GM18867 (cell line): ENCODE data around the gene GPR146.
"Not testable (repeated sequence)": the region's sequence is repeated elsewhere in the genome, so short reads cannot be mapped to it uniquely, and the experiment has no call there.

ENCODE experiments used
- ATAC-seq: cut with Tn5 transposase; IDR thresholded peaks from one replicate; pipeline ENCODE4 v1.9.1; 2021; ENCODE audit warnings: mild to moderate bottlenecking, moderate library complexity; ENCODE audit not compliant: unreplicated experiment

GPR146 gene

GRCh38 chr7:1074018-1074417 is 29.7 kb downstream of the GPR146 start:
- not testable (repeated sequence) for ATAC-seq

DNA sequence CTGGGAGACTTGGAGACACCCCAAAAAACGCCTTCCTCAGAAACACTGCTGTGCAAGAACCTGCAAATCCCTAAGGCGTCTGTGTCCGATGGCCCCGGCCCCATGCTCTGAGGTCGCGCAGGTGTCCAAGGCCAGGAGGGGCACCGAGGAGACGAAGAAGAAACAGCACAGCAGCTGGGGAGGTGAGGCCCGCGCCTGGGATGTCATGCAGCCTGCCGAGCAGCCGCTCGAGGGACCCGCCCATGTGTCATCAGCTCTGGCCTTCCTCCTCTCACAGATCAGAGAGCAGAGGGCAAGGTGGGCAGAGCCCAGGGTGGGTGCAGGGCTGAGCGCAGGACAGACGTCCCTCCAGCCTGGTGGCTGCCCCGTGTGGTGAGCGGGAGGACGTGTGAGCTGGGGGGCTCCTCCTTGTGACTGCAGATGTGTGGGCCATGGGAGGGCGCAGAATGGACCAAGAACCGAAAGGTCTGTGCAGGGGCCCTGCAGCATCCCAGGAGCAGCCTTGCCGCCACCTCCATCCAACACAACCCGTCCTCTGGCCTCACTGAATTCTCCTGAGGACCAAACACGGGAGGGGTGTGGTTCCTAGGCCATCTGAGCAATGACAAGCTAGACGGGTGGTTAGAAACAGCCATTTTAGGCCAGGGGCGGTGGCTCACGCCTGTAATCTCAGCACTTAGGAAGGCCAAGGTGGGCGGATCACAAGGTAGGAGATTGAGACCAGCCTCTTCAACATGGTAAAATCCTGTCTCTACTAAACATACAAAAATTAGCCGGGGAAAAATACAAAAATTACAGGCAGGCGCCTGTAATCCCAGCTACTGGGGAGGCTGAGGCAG is 30.5 kb downstream of the GPR146 start:
- ATAC-seq = no peak

DNA sequence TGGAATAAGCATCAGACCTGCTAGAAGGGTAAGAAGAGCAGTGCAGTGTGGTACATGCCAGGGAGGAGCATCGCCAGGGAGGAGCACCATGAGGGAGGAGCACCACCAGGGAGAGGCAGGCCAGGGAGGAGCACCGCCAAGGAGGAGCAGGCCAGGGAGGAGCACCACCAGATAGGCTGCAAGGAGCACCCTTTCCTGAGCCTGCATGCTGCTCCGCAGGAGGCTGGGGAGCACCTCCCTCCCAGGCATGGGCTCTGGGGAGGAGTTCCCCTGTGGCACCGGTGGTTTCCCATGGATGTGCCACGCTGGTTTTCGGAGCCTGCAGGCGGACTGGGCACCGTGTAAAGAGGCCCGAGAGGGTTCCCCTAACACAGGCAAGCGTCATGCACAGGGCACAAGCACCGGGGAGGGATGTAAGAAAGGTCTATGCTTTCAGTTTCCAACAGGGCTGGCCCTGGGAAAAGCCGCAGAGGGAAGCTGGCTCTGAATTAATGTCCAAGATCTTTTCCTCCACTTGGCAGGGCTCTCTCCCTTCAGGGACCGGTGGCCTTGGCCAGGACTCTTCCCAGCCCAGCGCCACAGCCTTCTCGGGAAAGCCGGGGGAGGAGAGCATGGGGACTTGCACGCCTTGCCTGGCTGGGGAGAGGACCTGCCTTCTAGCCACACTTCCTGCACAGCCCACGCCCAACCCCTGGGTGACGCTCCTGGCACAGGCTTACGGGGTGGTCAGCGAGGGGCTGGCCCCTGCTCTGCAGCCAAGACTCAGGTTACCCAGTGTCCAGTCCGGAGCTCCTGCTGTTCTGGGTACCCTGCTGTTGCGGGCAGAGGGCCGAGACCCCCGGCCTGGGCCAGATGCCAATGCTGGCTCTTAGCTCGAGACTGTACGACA is 32.1 kb downstream of the GPR146 start:
- ATAC-seq = no peak

DNA sequence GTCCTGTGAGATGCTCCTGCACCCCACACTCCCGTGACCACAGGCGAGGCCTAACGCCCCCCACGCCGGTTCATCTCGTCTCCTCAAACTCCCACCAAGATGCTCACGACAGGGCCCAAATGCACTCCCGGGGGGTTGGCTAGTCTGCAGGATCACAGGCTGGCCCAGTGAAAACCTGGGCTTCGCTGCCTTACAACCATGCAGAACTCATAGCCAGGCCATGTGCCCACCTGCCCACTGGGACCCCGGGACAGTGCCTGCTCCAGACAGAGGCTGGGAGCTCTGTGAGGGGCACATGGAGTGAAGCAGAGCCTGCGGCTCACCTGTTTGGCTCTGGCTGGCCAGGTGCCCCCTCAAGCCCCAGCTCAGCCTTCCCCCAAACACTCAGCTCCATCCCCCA is 34.2 kb downstream of the GPR146 start:
- no peak for ATAC-seq

DNA sequence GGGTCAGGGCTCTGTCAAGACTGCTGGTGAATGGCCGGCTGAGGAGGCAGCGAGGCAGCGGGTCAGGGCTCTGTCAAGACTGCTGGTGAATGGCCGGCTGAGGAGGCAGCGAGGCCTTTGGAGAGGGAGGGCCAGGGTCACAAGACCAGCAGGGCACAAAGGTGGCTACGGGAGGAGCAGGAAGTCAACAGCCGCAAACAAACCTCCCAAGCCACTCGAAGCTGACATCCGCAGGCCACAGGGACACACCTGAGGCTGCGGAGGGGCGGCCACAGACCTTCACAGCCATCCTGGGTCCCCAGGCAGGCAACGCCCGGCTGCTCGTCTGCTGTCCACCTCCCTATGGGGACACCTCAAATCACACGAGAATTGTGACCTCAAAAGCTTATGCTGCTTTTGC is 34.6 kb downstream of the GPR146 start:
- no peak for ATAC-seq

GRCh38 chr7:1079546-1079945 is 35.2 kb downstream of the GPR146 start:
- ATAC-seq = no peak

DNA sequence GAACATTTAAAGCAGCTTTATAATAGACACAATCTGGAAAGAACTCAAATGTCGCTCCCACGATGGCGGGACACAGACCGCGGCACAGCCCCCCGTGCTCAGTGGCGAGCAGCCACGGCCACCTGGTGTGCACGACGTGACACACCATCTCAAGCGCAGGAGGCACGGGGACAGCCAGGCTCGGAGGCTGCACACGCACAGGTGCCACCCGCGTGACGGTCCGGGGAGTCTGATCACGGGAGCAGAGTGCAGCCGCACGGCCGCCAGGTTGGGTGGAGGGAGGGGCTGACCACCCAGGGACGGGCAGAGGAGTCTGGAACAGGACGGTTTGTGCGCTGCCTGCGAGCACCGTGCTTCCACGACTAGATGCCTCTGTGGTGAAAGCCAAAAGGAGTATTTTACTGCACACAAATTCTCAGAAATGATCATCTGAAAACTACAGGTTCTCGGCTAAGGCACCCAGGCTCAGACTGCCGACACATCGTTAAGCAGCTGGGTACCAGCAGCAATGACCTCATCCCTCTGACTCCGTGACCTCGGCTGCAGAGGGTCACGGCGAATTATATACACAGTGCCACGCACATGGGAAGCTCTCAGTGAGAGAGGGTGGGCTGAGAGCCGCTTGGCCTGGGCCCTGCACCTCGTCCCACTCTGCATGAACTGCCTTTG is 36.0 kb downstream of the GPR146 start:
- ATAC-seq = no peak

- no peak for ATAC-seq
Measured at GRCh38 chr7:1080921-1081255, 36.5 kb downstream of the GPR146 start.

- ATAC-seq = no peak
Measured at GRCh38 chr7:1081336-1081735, 37.0 kb downstream of the GPR146 start.

GRCh38 chr7:1081931-1082401 is 37.6 kb downstream of the GPR146 start:
- ATAC-seq = no peak

GRCh38 chr7:1083729-1084657 is 39.6 kb downstream of the GPR146 start:
- ATAC-seq = no peak

- ATAC-seq = no peak
Measured at GRCh38 chr7:1085266-1085665, 40.9 kb downstream of the GPR146 start.

DNA sequence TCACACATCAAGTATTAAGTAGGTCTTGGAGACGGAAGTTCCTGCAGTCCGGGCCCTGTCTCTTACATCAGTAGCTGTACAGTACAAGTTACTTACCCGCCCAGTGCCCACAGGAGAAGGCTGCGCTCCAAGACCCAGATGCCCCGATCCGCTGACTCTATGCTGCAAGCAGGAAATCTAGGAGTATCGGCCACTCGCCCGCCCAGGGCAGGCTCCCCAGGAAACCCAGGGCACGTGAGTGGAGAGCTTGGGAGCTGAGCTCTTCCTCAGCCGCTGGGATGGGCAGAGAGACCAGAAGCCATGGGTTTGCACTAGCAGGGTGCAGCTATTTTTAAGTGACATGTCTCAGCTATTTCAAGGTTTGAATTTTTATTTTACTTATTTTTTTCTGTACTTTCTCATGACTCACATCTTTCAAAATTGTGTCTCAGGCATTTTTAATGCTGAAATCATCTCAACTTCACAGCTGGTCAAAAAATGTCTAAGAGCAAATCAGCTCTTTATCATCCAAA is 41.6 kb downstream of the GPR146 start:
- ATAC-seq = no peak

- peak; percentile 66 for ATAC-seq
Measured at GRCh38 chr7:1086588-1087464, 42.5 kb downstream of the GPR146 start.

DNA sequence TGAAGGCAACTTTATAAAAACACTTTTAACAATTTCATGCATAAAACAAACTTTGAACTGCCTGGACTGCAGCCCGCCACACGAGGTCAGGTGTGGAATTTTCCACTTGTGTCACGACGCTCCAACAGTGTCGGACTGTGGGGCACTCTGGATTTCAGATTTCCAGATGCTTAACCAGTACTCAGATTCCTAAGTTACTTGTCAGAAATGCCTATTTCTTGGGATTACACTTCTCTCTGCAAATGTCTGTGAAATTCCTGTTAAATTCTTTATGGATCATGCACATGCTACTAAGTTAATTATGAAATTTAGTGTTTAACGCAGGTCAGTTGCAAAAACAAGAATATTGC is 43.1 kb downstream of the GPR146 start:
- no peak for ATAC-seq

GRCh38 chr7:1087952-1088920 is 43.9 kb downstream of the GPR146 start, which contains the start of gene GPER1:
Gene GPER1 (plus strand): TSS chr7:1088113. CDS start chr7:1091729, 3,616 bp downstream.
- ATAC-seq = no peak

DNA sequence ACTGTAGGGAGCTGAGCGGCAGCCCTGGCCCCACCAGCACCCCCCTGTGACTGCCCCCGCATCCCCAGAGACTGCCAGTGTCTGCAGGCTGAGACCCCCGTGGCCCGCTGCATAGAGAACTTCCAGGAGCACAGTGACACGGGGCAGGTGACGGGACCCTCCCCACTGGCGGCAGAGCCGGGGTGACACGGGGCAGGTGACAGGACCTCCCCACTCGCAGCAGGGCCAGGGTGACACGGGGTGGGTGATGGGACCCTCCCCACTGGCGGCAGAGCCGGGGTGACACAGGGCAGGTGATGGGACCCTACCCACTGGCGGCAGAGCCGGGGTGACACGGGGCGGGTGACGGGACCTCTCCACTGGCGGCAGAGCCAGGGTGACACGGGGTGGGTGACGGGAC is 45.9 kb downstream of the GPR146 start:
- no peak for ATAC-seq
